Activated B cell treated with CpG ODN at 0.5 μM for 24 hours (primary cell): ENCODE data around the gene FOXJ1. TPM values are rescaled to one million over a fixed set of nuclear protein-coding genes. Genes with fewer than 3 reads are reported as not detected.

ENCODE experiments used
- ATAC-seq: fragments of 200-7000 bp; cut with Tn5 transposase; one replicate; pipeline ENCODE4 v1.10.0; 2021; ENCODE audit warnings: low read depth, mild to moderate bottlenecking, moderate library complexity
- CTCF ChIA-PET: fragments of 350-600 bp; sonication (Branson Sonifier 250); formaldehyde crosslinking; loops from one replicate; lab custom pipeline; 2021; ENCODE audit warnings: antibody characterized with exemption; lab: Charles Lee
- POLR2A ChIA-PET: fragments of 350-600 bp; sonication (Branson Sonifier 250); formaldehyde crosslinking; loops from one replicate; lab custom pipeline; 2021; ENCODE audit warnings: antibody characterized with exemption; lab: Charles Lee
- DNase-seq: peaks from one replicate; pipeline ENCODE4 v3.0.0; 2022
- H3K27ac Mint-ChIP-seq: one replicate; pipeline ENCODE4 v1.8.0; 2020; ENCODE audit warnings: mixed read lengths
- H3K27me3 Mint-ChIP-seq: one replicate; pipeline ENCODE4 v1.8.0; 2021; ENCODE audit warnings: mixed read lengths
- H3K36me3 Mint-ChIP-seq: one replicate; pipeline ENCODE4 v1.8.0; 2021; ENCODE audit warnings: low read depth, mixed read lengths
- H3K4me1 Mint-ChIP-seq: one replicate; pipeline ENCODE4 v1.8.0; 2021; ENCODE audit warnings: mixed read lengths
- H3K4me3 Mint-ChIP-seq: one replicate; pipeline ENCODE4 v1.8.0; 2020; ENCODE audit warnings: mild to moderate bottlenecking, mixed read lengths
- H3K9me3 Mint-ChIP-seq: one replicate; pipeline ENCODE4 v1.8.0; 2020; ENCODE audit warnings: mixed read lengths
- intact Hi-C: fragments of 100-400 bp; cut with micrococcal nuclease; formaldehyde crosslinking; loops from one replicate; pipeline ENCODE4 v1.15.1; 2024
- total RNA-seq: library from RNA; stranded (reverse); gene quantifications from 2 replicates; pipeline ENCODE4 v1.2.3, GENCODE V29; 2022
- TF ChIP-seq, protein P1 (sequence below): fragments of 200-600 bp; IDR thresholded peaks from one replicate; pipeline ENCODE4 v1.8.0; 2022; ENCODE audit warnings: antibody characterized with exemption, mild to moderate bottlenecking

FOXJ1 gene
- total RNA-seq, 1 donor from 2014 or later: 0.44 TPM

- TF ChIP-seq, protein P1, sequence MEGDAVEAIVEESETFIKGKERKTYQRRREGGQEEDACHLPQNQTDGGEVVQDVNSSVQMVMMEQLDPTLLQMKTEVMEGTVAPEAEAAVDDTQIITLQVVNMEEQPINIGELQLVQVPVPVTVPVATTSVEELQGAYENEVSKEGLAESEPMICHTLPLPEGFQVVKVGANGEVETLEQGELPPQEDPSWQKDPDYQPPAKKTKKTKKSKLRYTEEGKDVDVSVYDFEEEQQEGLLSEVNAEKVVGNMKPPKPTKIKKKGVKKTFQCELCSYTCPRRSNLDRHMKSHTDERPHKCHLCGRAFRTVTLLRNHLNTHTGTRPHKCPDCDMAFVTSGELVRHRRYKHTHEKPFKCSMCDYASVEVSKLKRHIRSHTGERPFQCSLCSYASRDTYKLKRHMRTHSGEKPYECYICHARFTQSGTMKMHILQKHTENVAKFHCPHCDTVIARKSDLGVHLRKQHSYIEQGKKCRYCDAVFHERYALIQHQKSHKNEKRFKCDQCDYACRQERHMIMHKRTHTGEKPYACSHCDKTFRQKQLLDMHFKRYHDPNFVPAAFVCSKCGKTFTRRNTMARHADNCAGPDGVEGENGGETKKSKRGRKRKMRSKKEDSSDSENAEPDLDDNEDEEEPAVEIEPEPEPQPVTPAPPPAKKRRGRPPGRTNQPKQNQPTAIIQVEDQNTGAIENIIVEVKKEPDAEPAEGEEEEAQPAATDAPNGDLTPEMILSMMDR: no peak
- CTCF ChIA-PET: no interaction called here
- Mint-ChIP-seq H3K27ac (no peak overlapping the region), H3K36me3 (no peaks in the 10 kb centered on the region), H3K27me3 (peaks cover 15% of the 10 kb centered on the region), H3K4me3 (no peak overlapping the region), H3K4me1 (peaks cover 33% of the 10 kb centered on the region), H3K9me3 (no peaks in the 10 kb centered on the region)
- POLR2A ChIA-PET: interaction anchor here (1.4 to 1.6 kb wide), 2 partner anchors 39 to 134 kb away, joined by 3 to 4 read pairs; no protein-coding TSS in a partner anchor
- intact Hi-C loops: no loop called here
- ATAC-seq (no peak), DNase-seq (no peak)
Measured at GRCh38 chr17:76138234-76138895, 2.7 kb downstream of the FOXJ1 start.

- DNase-seq (no peak), ATAC-seq (no peak)
- Mint-ChIP-seq H3K4me3 (no peak overlapping the region), H3K27me3 (peaks cover 15% of the 10 kb centered on the region), H3K4me1 (peaks cover 25% of the 10 kb centered on the region), H3K27ac (no peak overlapping the region), H3K9me3 (no peaks in the 10 kb centered on the region), H3K36me3 (no peaks in the 10 kb centered on the region)
- ChIA-PET POLR2A (interaction anchor here (1.4 to 1.6 kb wide), 2 partner anchors 40 to 135 kb away, joined by 3 to 4 read pairs; no protein-coding TSS in a partner anchor), CTCF (no interaction called here)
- intact Hi-C loops: no loop called here
- TF ChIP-seq, protein P1: no peak
Measured at GRCh38 chr17:76137351-76138233, 3.5 kb downstream of the FOXJ1 start.

- ATAC-seq (no peak), DNase-seq (no peak)
- no peak overlapping the region for H3K4me3 Mint-ChIP-seq
- peaks cover 12% of the 10 kb centered on the region for H3K27me3 Mint-ChIP-seq
- no peak overlapping the region for H3K27ac Mint-ChIP-seq
- H3K9me3 Mint-ChIP-seq: no peaks in the 10 kb centered on the region
- ChIA-PET CTCF (no interaction called here), POLR2A (interaction anchor here (1.6 kb wide), 1 partner anchor 41 kb away, joined by 4 read pairs; no protein-coding TSS in a partner anchor)
- intact Hi-C loops: no loop called here
- TF ChIP-seq, protein P1: no peak
- H3K36me3 Mint-ChIP-seq: no peaks in the 10 kb centered on the region
- H3K4me1 Mint-ChIP-seq: peaks cover 19% of the 10 kb centered on the region
Measured at GRCh38 chr17:76137001-76137350, 4.1 kb downstream of the FOXJ1 start.

- H3K9me3 Mint-ChIP-seq: no peaks in the 10 kb centered on the region
- ChIA-PET POLR2A (interaction anchor here (1.8 kb wide), 1 partner anchor 136 kb away, joined by 4 read pairs; no protein-coding TSS in a partner anchor), CTCF (no interaction called here)
- no peak overlapping the region for H3K27ac Mint-ChIP-seq
- H3K4me1 Mint-ChIP-seq: peaks cover 15% of the 10 kb centered on the region
- DNase-seq: no peak
- intact Hi-C loops: no loop called here
- ATAC-seq: no peak
- no peak overlapping the region for H3K4me3 Mint-ChIP-seq
- TF ChIP-seq, protein P1: no peak
- peaks cover 15% of the 10 kb centered on the region for H3K27me3 Mint-ChIP-seq
- H3K36me3 Mint-ChIP-seq: no peaks in the 10 kb centered on the region
Measured at GRCh38 chr17:76136276-76137000, 4.6 kb downstream of the FOXJ1 start.
